ENCODE results near the gene PLLP.

- TF ChIP-seq ARNTL (CRISPR knock-in tag; IDR thresholded peaks at IDR 0.05; ENCODE audit: borderline replicate concordance, low read depth), result no peak
- TF ChIP-seq PATZ1 (CRISPR knock-in tag; IDR thresholded peaks at IDR 0.05; ENCODE audit: borderline replicate concordance), result no peak
- no peak for TF ChIP-seq ZNF565 (CRISPR knock-in tag; conservative IDR thresholded peaks at IDR 0.05; ENCODE audit: low read depth)
- no peak for TF ChIP-seq SNAI2 (CRISPR knock-in tag; IDR thresholded peaks at IDR 0.05)
- TF ChIP-seq ESRRG (CRISPR knock-in tag; IDR thresholded peaks at IDR 0.05), result no peak
- no peak for TF ChIP-seq GLIS3 (CRISPR knock-in tag; IDR thresholded peaks at IDR 0.05)
- no peak for TF ChIP-seq TCF4 (CRISPR knock-in tag; IDR thresholded peaks at IDR 0.05; ENCODE audit: borderline replicate concordance)
- no peak for TF ChIP-seq BACH2 (CRISPR knock-in tag; IDR thresholded peaks at IDR 0.05; ENCODE audit: borderline replicate concordance)
- no peak for TF ChIP-seq OSR1 (CRISPR knock-in tag; IDR thresholded peaks at IDR 0.05)
- no peak for TF ChIP-seq ZFP3 (CRISPR knock-in tag; IDR thresholded peaks at IDR 0.05)
- no peak for TF ChIP-seq ZFP30 (CRISPR knock-in tag; IDR thresholded peaks at IDR 0.05)
- no peak for TF ChIP-seq ZNF8 (CRISPR knock-in tag; IDR thresholded peaks at IDR 0.05)
Measured at GRCh38 chr16:57209780-57210179, 74.7 kb downstream of the PLLP start.

All from SK-N-SH treated with all-trans-retinoic acid at 6 μM for 48 hours (cell line).